Kidney glomerular epithelial cell (primary cell): Measurements from ENCODE around the gene XPO4.
A peak's percentile ranks its signal among the peaks of the same experiment; 100 is the strongest.
"Not testable (repeated sequence)": the region's sequence is repeated elsewhere in the genome, so short reads cannot be mapped to it uniquely, and the experiment has no call there.

Source experiments
- DNase-seq: peaks from one replicate; lab custom pipeline; 2025; lab: John Stamatoyannopoulos, UW

XPO4 gene

DNA sequence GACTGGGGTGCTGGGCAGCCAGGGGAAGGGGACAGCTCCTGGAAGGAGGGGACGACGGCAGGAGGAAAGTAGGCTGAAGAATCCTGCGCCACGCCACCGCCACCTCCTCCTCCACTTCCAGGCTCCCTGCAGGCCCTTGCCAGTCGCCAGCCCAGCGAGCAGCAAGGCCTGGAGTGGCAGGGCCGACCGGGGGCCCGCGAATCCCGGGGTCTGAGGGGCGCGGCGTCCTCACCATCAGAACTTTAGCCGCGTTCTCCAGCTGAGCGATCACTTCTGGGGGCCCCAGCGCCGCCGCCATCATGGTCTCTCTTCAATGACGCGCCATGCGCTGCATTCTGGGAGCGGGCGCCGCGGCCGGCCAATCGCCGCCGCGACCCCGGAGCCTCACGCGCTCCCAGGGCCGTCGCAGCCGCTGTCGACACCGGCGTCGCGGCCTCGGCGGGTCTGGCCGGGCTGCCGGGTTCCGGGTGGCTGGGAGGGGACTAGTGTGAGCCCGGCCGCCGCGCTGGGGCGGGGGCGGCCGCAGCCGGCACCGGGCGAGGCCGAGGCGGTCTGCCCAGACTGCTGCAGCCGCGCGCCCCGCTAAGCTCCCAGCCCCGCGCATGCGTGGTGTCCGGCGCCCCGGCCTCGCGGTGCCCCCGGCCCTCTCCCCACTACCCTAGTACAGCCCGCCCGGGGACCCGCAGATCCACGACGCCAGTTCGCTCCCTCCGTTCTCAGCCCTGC is at the start of gene XPO4:
TSS of gene XPO4 (minus strand) at position 309 of the 726 bp plus-strand sequence. CDS start at position 301, 8 bp downstream.
- peak; percentile 63 for DNase-seq

DNA sequence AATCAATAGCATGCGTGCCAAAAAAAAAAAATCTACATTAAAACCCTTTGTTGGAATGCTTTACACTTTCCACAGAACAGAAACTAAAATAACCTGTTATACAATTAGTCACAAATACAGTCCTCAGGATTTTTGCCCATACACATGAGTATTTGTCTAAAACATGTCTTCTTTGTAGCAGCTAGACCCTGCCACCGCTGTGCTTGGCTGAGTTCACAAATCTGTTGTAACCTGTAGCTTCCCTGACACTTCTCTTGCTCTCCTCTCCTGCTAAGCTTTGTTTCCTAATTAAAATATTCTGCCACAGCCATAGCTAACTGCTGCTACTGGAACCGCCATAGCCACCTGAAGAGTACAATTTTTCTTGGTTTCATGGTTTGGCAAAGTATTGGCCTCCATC is 45.5 kb upstream of the XPO4 start:
- not testable (repeated sequence) for DNase-seq

DNA sequence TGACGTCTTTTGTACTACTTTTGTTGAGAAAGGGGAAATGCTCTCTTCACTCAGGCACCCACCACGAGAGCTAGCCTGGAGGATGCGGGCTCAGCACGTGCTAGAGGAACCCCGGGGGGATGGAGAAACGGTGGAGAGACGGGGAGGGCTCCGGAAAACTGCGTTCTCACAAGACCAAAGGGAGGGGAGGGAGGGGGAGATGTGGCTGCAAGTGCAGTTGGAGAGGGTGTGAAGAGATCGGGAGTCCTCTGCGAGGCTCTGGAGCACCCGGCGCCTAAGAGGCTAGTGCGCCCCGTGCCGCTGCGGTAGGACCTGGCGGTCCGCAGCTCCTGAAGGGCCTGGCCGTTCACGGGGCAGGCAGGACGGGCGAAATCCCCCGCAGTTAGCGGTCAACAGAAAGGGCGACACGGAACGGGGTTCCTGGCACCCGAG is 43.4 kb upstream of the XPO4 start:
- DNase-seq: no peak

DNA sequence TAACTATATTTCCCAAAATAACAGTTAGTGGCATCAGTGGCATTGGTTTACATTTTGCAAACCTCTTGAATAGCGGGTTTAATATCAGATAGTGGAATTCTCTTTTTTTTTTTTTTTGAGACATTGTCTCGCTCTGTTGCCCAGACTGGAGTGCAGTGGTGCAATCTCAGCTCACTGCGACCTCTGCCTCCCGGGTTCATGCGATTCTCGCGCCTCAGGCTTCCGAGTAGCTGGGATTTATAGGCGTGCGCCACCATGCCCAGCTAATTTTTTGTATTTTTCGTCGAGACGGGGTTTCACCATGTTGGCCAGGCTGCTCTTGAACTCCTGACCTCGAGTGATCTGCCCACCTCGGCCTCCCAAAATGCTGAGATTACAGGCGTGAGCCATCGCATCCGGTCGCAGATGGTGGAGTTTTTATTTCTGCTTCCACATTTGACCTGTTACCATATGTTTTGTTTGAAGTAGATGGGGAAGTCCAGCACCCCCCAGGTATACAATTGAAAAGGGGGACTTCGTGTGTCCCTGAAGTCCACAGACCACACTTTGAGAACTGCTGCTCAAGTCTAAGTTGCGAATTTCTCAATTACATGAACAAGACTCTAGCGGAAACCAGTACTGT is 40.5 kb upstream of the XPO4 start:
- no peak for DNase-seq

DNA sequence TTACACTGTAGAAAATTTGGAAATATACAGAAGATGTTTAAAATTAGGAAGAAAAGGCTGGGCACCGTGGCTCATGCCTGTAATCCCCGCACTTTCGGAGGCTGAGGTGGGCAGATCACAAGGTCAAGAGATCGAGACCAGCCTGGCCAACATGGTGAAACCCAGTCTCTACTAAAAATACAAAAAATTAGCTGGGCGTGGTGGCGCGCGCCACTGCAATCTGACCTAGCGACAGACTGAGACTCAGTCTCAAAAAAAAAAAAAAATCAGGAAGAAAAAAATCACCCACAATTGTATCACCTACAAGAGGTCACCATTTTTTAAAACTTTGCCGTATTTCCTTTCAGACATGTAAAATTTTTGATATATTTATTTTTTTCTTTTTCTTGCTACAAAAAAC is 38.0 kb upstream of the XPO4 start:
- not testable (repeated sequence) for DNase-seq

DNA sequence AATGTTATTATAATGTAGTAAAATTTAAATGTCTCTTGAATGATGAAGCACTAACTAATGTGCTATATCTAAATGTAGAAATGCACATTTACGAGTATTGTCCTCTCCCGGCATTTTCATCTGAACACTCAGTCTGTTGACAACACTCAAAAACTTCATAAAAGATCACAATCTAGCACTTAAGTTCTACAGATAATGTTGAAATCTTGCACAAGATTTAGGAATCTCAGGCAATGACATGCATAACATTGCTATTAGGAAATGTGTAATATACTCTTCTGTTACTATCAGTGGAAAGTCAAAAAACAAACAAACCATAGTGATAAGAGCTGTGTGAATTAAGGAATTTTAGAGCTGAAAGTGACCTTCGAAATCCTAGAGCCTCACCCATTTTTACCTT is 37.5 kb upstream of the XPO4 start:
- DNase-seq: no peak

DNA sequence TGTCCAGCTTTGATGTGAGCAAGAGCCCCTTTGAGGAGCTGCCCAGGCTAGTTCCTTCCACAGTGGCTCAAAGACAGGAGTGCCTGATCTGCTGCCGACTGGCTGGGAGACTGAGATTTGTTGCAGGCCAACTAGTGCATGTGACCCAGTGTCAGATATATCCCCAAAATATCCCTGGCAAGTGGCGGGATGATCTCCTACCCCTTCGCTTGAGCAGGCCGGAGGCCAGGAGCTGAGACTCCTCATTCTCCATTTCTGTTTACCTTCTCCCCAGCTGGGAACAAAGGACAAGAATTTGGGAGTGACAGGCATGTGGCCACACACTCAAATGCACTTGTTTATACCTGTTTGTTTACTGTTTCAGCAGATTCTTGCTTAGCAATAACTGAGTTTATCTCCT is 37.1 kb upstream of the XPO4 start:
- no peak for DNase-seq

DNA sequence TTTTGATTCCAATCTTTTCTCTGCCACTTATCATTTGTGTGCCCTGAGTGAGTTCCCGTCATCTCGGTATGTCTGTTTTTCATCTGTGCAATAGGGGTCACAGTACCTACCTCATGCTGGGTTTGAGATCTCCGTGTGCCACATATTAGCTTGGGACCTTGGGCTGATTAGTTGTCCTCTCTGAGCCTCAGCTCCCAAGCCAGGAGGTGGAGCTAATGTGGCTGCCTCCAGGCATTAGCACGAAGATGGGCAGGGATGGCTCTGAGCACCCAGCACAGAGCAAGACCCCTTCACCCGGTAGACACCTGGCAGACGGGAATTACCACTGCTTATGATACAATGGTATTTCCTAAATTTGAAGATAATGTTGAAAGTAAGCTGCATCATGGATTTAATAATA is 35.8 kb upstream of the XPO4 start:
- DNase-seq: no peak

DNA sequence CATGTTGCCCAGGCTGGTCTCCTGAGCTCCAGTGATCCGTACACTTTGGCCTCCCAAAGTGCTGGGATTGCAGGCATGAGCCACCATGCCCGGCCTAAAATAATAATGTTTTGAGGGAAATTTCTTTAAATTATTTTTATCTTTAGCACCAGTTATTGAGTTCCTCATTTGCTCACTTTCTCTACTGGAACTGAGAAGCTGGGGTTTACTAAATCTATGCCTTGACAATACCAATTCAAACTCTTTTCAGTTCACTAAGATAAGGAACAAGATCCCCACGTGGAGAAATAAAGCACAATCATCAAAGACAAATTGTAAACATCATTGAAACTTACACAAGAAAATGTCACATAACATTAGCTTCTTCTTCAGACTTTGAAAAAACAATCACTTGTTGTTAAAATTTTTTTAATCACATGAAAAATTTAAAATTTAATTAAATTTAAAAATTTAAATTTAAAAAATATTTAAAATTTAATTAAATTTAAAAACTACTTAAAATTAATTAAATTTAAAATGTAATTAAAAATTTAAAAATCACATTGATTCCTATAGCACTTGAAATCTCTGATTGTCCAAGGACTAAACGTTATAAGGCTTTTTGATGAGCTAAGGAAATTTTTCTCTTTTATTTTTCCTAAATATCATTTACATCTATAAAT is 25.2 kb upstream of the XPO4 start:
- DNase-seq: no peak

DNA sequence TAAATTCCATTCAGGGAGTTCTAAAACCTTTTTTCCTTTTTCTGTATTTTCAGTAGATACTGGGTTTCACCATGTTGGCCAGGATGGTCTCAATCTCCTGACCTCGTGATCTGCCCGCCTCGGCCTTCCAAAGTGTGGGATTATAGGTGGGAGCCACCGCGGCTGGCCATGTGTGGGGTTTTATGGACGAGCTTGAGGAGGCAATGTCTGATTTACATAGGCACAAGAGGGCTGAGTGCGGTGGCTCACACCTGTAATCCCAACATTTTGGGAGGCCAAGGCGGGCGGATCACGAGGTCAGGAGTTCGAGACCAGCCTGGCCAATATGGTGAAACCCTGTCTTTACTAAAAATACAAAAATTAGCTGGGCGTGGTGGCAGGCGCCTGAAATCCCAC is 22.8 kb upstream of the XPO4 start:
- not testable (repeated sequence) for DNase-seq

DNA sequence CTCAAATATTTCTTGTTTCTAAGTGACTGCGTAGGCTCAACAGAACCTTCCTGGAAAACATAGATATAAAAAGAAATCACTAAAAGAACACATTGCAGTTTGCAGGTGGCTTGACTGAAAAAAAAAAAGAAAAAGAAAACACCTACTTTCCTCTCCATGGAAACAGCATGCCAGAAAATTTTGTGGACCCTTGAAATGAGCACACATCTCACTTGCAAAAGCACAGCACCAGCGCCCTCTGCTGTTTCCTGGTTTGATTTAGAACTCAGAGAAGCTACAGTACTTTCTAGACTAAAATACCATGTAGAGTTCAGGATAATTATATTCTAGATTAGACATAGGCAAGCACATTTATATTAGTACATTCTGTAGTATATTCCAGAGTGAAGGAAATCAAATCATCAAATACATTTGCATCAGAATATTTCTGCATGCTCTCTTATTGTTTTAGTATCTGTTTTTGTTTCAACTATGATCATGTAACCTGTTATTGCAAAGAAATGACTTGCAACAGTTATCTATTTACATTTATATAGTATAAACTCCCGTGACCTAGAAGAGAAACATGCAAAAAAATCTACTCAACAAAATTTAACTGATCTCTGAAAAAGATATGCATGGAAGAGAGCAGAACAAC is 22.3 kb upstream of the XPO4 start:
- peak; percentile 55 for DNase-seq

DNA sequence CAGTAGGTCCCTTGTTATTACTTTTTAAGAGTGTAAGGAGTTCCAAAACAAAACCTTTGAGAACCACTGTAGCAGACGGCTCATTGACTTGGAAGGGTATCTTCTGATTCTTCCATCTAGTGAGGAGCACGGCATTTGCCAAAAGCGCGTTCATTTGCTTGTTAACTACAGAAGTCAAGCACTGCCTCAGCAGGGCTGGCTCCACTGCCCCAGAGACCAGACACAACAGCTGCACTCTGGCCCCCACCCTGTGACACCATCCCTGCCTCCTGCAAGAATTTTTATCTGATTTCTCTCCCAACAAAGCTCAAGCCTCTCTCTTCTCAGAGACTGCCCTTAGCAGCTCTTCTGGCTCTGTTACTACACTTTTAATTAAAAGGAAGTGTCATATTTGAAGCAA is 20.7 kb upstream of the XPO4 start:
- no peak for DNase-seq

DNA sequence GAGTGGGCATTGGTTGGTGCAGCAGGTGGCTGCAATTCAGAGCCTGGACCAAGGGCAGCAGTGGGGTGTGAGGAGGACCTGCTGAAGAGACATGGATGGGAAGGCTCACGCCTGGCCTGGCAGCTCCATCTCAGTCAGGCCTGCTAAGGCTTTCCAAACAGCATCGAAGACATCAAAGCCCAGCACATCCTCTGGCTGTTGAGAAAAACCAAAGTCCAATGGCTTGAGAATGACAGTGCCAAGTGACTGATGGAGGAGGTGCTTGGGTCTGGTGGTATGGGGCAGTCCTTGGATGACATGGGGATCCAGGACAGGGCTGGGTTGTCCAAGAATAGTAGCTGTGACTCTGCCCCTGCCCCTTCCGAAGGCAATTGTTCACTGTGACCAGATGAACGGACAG is 19.0 kb upstream of the XPO4 start:
- DNase-seq: no peak

DNA sequence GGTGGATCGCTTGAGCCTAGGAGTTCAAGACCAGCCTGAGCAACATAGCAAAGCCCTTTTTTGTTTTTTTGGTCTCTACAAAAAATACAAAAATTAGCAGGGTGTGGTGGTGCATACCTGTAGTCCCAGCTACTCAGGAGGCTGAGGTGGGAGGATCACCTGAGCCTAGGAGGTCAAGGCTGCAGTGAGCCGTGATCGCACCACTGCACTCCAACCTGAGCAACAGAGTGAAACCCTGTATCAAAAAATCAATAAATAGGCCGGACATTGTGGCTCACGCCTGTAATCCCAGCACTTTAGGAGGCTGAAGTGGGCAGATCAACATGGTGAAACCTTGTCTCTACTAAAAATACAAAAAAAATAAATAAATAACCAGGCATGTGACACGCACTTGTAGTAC is 13.1 kb upstream of the XPO4 start:
- DNase-seq: not testable (repeated sequence)

DNA sequence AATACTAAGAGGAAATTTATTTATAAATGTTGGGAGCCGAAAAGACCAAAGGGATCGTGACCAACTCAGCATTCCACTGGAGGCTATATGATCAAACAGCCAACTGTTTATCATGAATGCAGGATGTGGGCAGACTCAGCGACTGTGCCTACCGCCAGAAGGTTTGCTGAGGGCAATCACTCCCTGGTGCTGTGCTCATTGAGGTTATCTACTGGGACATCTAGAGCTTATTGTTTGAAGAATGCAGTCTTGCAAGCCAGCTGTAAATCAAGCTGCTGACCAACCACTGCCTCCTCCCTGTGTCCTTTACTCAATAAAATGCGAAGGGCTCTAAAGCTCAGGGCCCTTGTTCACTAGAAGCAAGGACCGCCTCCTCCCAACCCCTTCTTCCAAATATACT is 8.5 kb upstream of the XPO4 start:
- DNase-seq: no peak

DNA sequence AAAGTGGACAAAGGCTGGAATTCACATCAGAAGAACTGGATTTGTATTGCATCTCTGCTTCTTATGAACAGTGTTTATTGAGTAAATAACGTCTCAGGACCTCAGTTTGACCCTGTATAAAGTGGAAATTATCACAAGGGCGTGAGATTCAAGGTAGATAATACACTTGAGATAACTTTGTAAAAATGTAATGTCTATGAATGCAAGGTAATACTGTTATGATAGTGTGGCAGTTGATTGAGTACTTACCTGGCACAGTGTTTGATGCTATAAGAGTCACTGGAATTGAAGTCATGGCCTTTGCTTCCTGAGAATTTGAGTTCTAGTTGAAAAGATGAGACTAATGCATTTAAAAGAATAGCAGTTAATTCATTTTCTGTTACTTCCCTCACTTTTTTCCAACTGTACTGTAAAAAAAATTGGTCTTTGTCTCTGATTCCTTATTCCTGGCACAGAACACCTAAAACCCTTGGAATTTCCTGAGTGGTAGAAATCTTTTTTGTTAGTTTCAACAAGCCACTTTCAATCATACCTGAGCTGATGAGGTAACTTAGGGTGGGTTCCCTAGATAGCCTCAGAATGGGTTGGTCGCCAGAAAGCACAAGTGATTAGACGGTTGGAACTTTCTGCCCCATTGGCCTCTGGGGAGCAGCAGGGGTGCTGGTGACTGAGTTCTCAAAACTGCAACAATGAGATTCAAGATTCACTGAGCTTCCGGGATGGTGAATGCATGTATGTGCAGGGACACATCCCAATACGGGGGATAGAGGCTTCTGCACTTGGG is 6.4 kb upstream of the XPO4 start:
- no peak for DNase-seq

DNA sequence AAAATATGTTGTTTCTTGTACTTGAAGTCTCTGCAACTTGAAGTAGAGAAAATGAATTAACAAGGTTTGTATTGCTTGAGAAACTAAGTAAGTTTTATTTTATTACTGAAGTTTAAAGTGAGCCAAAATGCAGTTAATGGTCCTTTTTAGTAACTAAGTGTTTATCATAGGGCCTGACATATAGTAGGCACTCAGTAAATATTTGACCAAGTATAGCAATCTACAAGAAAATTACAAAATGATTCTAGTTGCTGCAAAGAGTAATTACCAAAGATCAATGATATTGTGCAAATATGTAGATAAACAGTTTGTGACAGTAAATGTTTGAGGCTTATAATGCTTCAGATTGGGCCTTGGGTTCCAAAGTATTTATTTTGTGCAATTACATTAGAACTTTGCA is 2.4 kb upstream of the XPO4 start:
- DNase-seq: no peak

DNA sequence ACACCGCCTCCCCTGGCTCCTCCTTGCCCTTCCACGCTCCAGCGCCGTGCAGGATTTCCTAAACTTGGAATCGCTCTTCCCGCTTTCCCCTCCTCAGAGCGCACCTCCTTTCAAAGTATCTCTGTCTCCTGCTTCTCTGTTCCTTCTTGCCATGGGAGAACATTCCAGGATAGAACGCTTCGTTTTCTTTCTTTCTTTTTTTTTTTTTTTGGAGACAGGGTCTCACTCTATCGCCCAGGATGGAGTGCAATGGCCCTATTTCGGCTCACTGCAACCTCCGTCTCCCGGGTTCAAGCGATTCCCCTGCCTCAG is 574 bp upstream of the XPO4 start:
- DNase-seq: no peak

DNA sequence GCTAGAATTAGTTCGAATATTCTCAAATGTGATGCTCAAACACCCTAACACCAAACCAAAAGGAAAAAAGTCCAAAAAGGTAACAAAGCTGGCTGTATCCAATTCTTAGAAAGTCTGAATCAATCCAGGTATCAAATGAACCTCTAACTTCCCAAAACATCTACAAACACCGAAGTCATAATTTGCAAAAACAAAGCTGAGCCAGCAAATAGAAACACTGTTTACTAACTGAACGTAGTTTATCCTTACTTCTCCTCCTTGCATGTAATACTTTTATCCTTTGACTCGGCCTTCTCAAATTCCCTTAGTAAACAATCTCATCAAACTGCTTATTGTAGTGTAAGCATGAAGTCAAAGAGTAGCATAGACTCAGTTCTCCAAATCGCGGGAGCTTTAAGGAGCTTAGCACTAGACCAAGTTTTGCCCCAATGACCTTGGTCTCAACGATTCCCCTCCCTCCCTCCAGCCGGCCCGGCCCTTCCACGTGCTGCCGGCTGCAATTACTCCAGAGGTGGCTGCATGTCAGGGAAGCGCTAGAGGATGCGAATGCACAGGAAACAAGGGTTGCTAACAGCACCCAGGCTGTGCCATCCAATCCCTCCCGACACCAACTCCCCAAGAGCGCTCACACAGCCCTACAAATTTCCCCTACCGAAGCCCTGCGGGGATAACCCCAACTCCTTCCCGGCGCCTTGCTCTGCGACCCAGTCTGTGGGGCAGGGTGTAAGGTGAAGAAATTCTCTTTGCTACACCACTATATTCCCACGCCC is 693 bp downstream of the XPO4 start:
- peak; percentile 11 for DNase-seq

DNA sequence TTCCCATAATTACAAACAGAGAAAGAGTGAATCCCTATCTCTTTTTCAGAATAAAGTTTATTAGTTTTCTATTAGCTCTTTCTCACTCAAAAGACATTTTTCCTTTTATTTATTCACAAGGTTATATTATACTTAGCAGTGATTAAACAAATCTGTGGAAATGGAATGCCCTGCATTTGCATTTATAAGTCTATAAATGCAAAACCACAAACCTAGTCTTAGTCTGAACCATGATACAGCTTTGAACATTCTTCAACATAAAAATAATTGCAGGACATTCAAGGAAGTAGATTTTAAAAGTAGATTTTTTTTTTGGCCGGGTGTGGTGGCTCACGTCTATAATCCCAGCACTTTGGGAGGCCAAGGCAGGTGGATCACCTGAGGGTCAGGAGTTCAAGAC is 8.3 kb downstream of the XPO4 start:
- no peak for DNase-seq

DNA sequence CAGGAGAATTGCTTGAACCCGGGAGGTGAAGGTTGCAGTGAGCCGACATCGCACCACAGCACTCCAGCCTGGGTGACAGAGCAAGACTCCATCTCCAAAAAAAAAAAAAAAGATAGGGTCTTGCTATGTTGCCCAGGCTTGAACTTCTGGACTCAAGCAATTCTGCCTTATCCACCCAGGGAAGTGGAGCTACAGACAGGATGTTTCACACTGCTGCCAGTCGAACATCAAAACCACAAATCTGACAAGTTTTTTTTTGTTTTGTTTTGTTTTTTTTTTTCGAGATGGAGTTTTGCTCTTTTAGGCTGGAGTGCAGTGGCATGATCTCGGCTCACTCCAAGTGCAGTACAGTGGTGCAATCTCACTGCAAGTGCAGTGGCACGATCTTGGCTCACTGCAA is 10.8 kb downstream of the XPO4 start:
- DNase-seq: no peak

DNA sequence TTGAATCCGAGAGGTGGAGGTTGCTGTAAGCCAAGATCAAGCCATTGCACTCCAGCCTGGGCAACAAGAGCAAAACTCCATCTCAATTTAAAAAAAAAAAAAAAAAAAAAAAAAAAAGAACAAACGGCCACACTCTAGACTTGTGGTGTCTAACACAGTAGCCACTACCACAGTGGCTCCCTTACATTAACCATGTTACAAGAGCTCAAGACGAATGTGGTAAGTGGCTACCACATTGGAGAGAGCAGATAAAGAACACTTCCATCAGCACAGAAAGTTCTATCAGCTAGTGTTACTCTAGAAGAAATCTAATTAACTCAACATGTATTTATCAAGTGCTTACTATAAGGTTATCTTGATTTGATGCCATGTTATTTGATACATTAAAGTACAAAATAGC is 11.5 kb downstream of the XPO4 start:
- no peak for DNase-seq
